Lower lobe of right lung (tissue), 2 donors: ENCODE measurements around the gene CDS2. TPM values are rescaled to one million over a fixed set of nuclear protein-coding genes. Genes with fewer than 3 reads are reported as not detected.
A peak's percentile ranks its signal among the peaks of the same experiment; 100 is the strongest.

Experiments used
- ATAC-seq, 2 donors: fragments of 200-7000 bp; cut with Tn5 transposase; one replicate each; pipeline ENCODE4 v1.9.1; 2020 to 2022; ENCODE audit warnings: mild to moderate bottlenecking in 2 of 2, moderate library complexity in 2 of 2
- DNase-seq: peaks from one replicate; pipeline ENCODE4 v3.0.0-alpha.2; 2020
- H3K27ac ChIP-seq: fragments of 200-600 bp; one replicate; pipeline ENCODE4 v1.8.0; 2022
- H3K27me3 ChIP-seq: fragments of 200-600 bp; one replicate; pipeline ENCODE4 v1.8.0; 2022; ENCODE audit warnings: low read depth
- H3K36me3 ChIP-seq: fragments of 200-600 bp; one replicate; pipeline ENCODE4 v1.8.0; 2022; ENCODE audit warnings: mild to moderate bottlenecking
- H3K4me1 ChIP-seq: fragments of 200-600 bp; one replicate; pipeline ENCODE4 v1.8.0; 2022
- H3K4me3 ChIP-seq: fragments of 200-600 bp; one replicate; pipeline ENCODE4 v1.8.0; 2022; ENCODE audit warnings: mild to moderate bottlenecking
- H3K9me3 ChIP-seq: fragments of 200-600 bp; one replicate; pipeline ENCODE4 v1.8.0; 2022
- intact Hi-C: fragments of 100-400 bp; cut with DNase I; formaldehyde crosslinking; loops from one replicate; pipeline ENCODE4 v1.11.0; 2022
- total RNA-seq: library from RNA; stranded (reverse); fragmentation: NEBNext Ultra II Directional; extraction: Animal tissue kit (Norgen Biotek cat#: 25700); gene quantifications from one replicate; pipeline ENCODE4 v1.2.1, GENCODE V29; 2021
- TF ChIP-seq, protein P1 (sequence below): fragments of 200-600 bp; IDR thresholded peaks from one replicate; pipeline ENCODE4 v1.8.0; 2022; ENCODE audit warnings: antibody characterized with exemption, mild to moderate bottlenecking
- donor health status: DM: no; HTN: yes; CAD: no; lungs with severe emphysema.

Gene CDS2
- total RNA-seq, 1 donor from 2014 or later: 63.3 TPM

DNA sequence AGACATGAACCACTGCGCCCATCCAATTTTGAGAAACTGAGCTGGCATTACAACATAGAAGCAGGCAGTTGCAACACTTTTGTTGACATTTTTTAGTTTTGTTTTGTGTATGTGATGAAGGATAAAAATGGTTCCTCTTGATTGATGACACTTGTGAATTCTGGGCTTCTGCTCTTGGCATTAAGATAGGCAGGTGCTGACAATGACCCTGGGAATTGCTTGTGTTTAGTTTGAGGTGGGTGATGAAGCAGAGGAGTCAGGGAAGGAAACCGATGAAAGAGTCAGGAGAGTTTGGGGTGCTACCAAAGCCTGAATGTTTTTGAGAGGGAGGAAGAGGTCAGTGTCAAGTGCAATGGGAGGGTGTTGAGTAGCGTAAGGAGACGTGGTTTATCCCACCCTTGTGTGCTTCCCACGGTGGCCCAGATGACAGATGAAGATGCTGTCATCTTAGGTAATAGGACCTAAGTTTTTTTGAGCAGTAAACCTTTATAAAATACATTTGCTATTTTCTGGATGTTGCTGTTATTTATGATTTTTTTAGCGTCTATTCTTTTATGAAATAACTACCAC, 19.4 kb downstream of the CDS2 start:
- DNase-seq: no peak
- H3K27ac ChIP-seq: no peak overlapping the region
- H3K27me3 ChIP-seq: no peaks in the 10 kb centered on the region
- TF ChIP-seq, protein P1, sequence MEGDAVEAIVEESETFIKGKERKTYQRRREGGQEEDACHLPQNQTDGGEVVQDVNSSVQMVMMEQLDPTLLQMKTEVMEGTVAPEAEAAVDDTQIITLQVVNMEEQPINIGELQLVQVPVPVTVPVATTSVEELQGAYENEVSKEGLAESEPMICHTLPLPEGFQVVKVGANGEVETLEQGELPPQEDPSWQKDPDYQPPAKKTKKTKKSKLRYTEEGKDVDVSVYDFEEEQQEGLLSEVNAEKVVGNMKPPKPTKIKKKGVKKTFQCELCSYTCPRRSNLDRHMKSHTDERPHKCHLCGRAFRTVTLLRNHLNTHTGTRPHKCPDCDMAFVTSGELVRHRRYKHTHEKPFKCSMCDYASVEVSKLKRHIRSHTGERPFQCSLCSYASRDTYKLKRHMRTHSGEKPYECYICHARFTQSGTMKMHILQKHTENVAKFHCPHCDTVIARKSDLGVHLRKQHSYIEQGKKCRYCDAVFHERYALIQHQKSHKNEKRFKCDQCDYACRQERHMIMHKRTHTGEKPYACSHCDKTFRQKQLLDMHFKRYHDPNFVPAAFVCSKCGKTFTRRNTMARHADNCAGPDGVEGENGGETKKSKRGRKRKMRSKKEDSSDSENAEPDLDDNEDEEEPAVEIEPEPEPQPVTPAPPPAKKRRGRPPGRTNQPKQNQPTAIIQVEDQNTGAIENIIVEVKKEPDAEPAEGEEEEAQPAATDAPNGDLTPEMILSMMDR: no peak
- no peaks in the 10 kb centered on the region for H3K9me3 ChIP-seq
- ATAC-seq: no peak
- intact Hi-C loops: no loop called here
- peaks cover 75% of the 10 kb centered on the region for H3K4me1 ChIP-seq
- H3K36me3 ChIP-seq: no peaks in the 10 kb centered on the region
- no peak overlapping the region for H3K4me3 ChIP-seq

DNA sequence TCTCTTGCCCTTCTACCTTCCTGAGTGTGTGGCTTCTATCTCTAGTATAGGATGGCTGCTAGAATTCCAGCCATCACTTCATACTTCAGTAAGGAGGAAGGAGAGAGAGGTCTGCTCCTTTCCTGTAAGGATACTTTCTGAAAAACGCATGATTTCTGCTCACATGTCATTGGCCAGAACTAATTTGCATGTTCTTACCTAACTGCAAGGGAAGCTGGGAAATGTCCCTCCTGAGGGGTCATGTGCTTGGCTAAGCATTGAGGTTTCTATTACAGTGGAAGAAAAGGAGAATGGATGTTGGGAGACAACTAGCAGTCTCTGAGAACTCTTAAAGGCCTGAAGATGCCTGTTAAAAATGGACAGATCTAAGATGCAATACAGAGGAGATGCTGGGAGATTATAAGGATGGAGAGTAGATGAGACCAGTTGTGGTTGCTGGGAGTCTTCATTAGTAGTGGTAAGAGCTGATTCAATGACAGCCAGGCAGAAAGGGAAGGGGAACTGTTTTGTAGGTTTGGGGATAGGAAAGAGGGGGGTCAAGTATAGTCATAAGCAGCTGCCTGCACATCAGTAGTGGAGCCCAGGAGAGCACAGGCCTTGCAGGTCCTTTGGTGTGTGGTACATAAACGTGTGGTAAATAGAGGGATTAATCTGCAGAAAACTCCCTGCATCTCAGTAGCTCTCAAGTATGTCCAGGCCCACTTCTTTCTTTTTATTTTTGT, 20.2 kb downstream of the CDS2 start:
- H3K27ac ChIP-seq: no peak overlapping the region
- H3K27me3 ChIP-seq: no peaks in the 10 kb centered on the region
- DNase-seq: no peak
- H3K4me3 ChIP-seq: no peak overlapping the region
- TF ChIP-seq, protein P1: no peak
- ATAC-seq: peak; percentile 16 to 36
- H3K36me3 ChIP-seq: no peaks in the 10 kb centered on the region
- peaks cover 68% of the 10 kb centered on the region for H3K4me1 ChIP-seq
- intact Hi-C loops: no loop called here
- no peaks in the 10 kb centered on the region for H3K9me3 ChIP-seq

DNA sequence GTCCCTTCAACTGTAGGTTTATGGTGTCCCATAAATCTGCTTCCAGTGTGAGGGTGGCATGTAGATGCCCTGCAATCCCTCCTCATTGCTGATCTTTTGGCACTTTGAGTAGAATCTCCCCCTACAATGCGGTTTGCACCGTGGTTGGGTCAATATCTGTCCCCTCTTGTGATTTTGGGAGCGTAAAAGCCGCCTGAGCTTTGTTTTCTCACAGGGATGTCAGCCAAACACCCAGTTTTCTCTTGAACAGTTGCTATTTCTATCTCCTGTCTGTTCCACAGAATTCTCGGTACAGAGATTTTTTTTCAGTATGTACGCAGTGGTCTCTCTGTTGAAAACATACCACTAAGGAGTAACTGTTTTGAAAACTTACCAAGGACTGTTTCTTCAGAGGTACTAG, 21.8 kb downstream of the CDS2 start:
- DNase-seq (no peak), ATAC-seq (no peak)
- TF ChIP-seq, protein P1: no peak
- Histone ChIP-seq H3K27ac (no peak overlapping the region), H3K36me3 (no peaks in the 10 kb centered on the region), H3K27me3 (no peaks in the 10 kb centered on the region), H3K4me3 (no peak overlapping the region), H3K9me3 (no peaks in the 10 kb centered on the region), H3K4me1 (peaks cover 63% of the 10 kb centered on the region)
- intact Hi-C loops: no loop called here

DNA sequence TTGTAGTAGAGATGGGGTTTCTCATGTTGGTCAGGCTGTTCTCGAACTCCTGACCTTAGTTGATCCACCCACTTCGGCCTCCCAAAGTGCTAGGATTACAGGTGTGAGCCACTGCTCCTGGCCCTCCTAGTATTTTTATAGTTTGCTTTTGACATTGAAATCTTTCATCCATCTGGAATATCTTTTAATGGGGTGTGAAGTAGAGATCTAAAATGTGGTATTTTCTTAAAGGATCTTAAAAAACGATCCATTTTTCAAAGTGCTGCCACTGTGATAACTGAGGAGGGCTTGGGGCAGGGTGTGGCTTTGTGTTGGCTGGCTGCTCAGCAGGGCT, 23.1 kb downstream of the CDS2 start:
- H3K27me3 ChIP-seq: no peaks in the 10 kb centered on the region
- ATAC-seq (no peak), DNase-seq (no peak)
- no peaks in the 10 kb centered on the region for H3K9me3 ChIP-seq
- no peak overlapping the region for H3K27ac ChIP-seq
- H3K36me3 ChIP-seq: peaks cover 3% of the 10 kb centered on the region
- H3K4me3 ChIP-seq: no peak overlapping the region
- TF ChIP-seq, protein P1: no peak
- peaks cover 53% of the 10 kb centered on the region for H3K4me1 ChIP-seq
- intact Hi-C loops: no loop called here

DNA sequence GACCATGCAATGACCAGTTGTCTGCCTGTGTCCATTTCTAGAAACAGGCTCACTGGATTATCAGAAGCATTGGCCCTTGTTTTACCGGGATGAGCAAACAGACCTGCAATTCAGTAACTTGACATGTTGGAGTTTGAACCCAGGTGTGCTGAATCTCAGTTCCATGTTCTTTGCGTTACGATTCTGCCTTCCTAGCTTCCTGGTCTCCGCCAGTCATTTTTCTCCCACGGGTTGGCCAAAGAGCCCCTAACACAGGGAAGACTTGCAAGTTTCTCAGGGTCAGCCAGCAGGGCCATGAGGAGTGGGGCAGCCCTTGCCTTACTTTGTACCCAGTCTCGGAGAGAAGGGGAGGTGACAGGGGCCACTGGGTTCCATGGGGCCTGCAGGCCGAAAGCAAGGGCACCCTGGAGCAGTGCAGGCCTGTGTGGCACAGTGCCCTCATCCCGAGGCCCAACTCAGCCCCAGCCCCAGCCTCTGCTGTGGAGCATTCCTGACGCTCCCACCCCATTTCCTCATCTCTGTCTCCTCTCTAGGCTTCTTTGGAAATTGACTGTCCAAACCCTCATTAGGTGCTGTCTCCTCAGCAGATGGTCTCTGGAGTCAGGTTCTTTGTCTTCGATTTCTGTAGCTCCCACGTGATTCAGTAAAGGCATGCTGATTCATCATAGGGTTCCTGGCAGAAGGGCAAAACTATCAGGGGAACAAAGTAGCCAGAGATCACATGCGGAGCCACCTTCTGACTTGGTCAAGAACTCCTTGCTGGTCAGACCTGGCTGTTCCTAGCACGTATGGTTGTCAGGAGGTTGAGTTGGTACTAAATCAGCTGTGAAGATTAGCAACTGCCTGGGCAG, 23.6 kb downstream of the CDS2 start:
- Histone ChIP-seq H3K36me3 (peaks cover 3% of the 10 kb centered on the region), H3K27me3 (no peaks in the 10 kb centered on the region), H3K9me3 (no peaks in the 10 kb centered on the region), H3K4me3 (no peak overlapping the region), H3K27ac (no peak overlapping the region), H3K4me1 (peaks cover 49% of the 10 kb centered on the region)
- ATAC-seq: no peak
- DNase-seq: no peak
- TF ChIP-seq, protein P1: no peak
- intact Hi-C loops: no loop called here
